Neuronal stem cell (in vitro differentiated cells): ENCODE measurements around the gene LRMDA.

Experiments
- DNase-seq: peaks from one replicate; pipeline ENCODE4 v3.0.0-alpha.2; 2013; ENCODE audit warnings: low spot score
- H2AFZ ChIP-seq: one replicate; pipeline ENCODE4 v1.6.1; 2013; ENCODE audit warnings: mild to moderate bottlenecking, low read length, inconsistent platforms
- H2AK5ac ChIP-seq: 2 replicates; pipeline ENCODE4 v1.6.1; 2013; ENCODE audit warnings: low read depth, mild to moderate bottlenecking, inconsistent platforms, low read length, moderate library complexity, mixed read lengths
- H2BK120ac ChIP-seq: 2 replicates; pipeline ENCODE4 v1.6.1; 2013; ENCODE audit warnings: low read depth, mild to moderate bottlenecking, inconsistent platforms, low read length, moderate library complexity, mixed read lengths
- H2BK12ac ChIP-seq: one replicate; pipeline ENCODE4 v1.6.1; 2013; ENCODE audit warnings: low read length, inconsistent platforms
- H2BK15ac ChIP-seq: 2 replicates; pipeline ENCODE4 v1.6.1; 2013; ENCODE audit warnings: mild to moderate bottlenecking, low read length, inconsistent platforms, mixed read lengths
- H2BK5ac ChIP-seq: one replicate; pipeline ENCODE4 v1.6.1; 2013; ENCODE audit warnings: inconsistent platforms, mild to moderate bottlenecking, low read length, moderate library complexity
- H3K14ac ChIP-seq: one replicate; pipeline ENCODE4 v1.6.1; 2013; ENCODE audit warnings: low read length, inconsistent platforms
- H3K18ac ChIP-seq: 2 replicates; pipeline ENCODE4 v1.6.1; 2013; ENCODE audit warnings: low read length, inconsistent platforms
- H3K23ac ChIP-seq: 2 replicates; pipeline ENCODE4 v1.6.1; 2013; ENCODE audit warnings: low read depth, mild to moderate bottlenecking, mixed read lengths, low read length, inconsistent platforms; ENCODE audit not compliant: poor library complexity
- H3K27ac ChIP-seq: replicated peaks from 3 replicates; pipeline ENCODE4 v1.5.1; 2013; ENCODE audit warnings: low read length, inconsistent platforms
- H3K27me3 ChIP-seq, 3 experiments: 2 replicates each; pipeline ENCODE4 v1.6.1; 2013; ENCODE audit warnings: low read length in 3 of 3, mild to moderate bottlenecking in 2 of 3, inconsistent platforms in 1 of 3, low read depth in 1 of 3, mixed read lengths in 1 of 3, moderate library complexity in 1 of 3; ENCODE audit not compliant: control insufficient read depth in 3 of 3, insufficient read depth in 3 of 3
- H3K36me3 ChIP-seq, 2 donors: replicated peaks in 1 of 2; 2 replicates each; pipeline ENCODE4 v1.6.1; 2013; ENCODE audit warnings: low read length in 2 of 2; ENCODE audit not compliant: control insufficient read depth in 2 of 2, insufficient read depth in 2 of 2
- H3K4ac ChIP-seq: 2 replicates; pipeline ENCODE4 v1.6.1; 2013; ENCODE audit warnings: inconsistent platforms, mild to moderate bottlenecking, low read length, moderate library complexity
- H3K4me1 ChIP-seq, 2 donors: 1 replicate in 1 of 2; 2 replicates in 1 of 2; pipeline ENCODE4 v1.6.1; 2013; ENCODE audit warnings: low read length in 2 of 2, low read depth in 1 of 2; ENCODE audit not compliant: control insufficient read depth in 2 of 2, insufficient read depth in 1 of 2
- H3K4me2 ChIP-seq: one replicate; pipeline ENCODE4 v1.6.1; 2013; ENCODE audit warnings: mild to moderate bottlenecking, low read length, inconsistent platforms; ENCODE audit not compliant: insufficient read depth, poor library complexity, severe bottlenecking
- H3K4me3 ChIP-seq, 2 donors: 2 replicates each; pipeline ENCODE4 v1.5.1; 2013; ENCODE audit warnings: low read length in 2 of 2, mild to moderate bottlenecking in 2 of 2, inconsistent platforms in 1 of 2, moderate library complexity in 1 of 2
- H3K79me1 ChIP-seq: one replicate; pipeline ENCODE4 v1.6.1; 2013; ENCODE audit warnings: low read depth, mild to moderate bottlenecking, inconsistent platforms, low read length, moderate library complexity
- H3K9ac ChIP-seq: one replicate; pipeline ENCODE4 v1.6.1; 2013; ENCODE audit warnings: mild to moderate bottlenecking, low read depth, low read length, inconsistent platforms; ENCODE audit not compliant: poor library complexity
- H3K9me3 ChIP-seq, 2 donors: replicated peaks in 1 of 2; 2 replicates each; pipeline versions ENCODE3 to v1.6.1; 2013; ENCODE audit warnings: low read length in 2 of 2, mild to moderate bottlenecking in 2 of 2, inconsistent platforms in 1 of 2, low read depth in 1 of 2, mixed read lengths in 1 of 2, moderate library complexity in 1 of 2; ENCODE audit not compliant: control insufficient read depth in 2 of 2, insufficient read depth in 1 of 2
- H4K8ac ChIP-seq: one replicate; pipeline ENCODE4 v1.6.1; 2013; ENCODE audit warnings: low read depth, mild to moderate bottlenecking, inconsistent platforms, low read length, moderate library complexity
- H4K91ac ChIP-seq: one replicate; pipeline ENCODE4 v1.6.1; 2013; ENCODE audit warnings: low read length, low read depth, mild to moderate bottlenecking, inconsistent platforms; ENCODE audit not compliant: poor library complexity
- WGBS, 2 donors: extraction: QIAGEN DNeasy Blood & Tissue Kit; methylation state at CpG; one replicate each; pipeline ENCODE4 v1.1.7; 2013; ENCODE audit warnings: missing lambda C conversion rate in 2 of 2, mixed read lengths in 1 of 2; ENCODE audit not compliant: insufficient read length in 2 of 2, insufficient replicate concordance in 1 of 2; ENCODE audit errors: extremely low coverage in 2 of 2; 5-methylcytosine and 5-hydroxymethylcytosine counted together

The LRMDA gene

GRCh38 chr10:75569506-75569905 is 138.1 kb downstream of the LRMDA start:
- no peak overlapping the region for H2AK5ac ChIP-seq
- H3K23ac ChIP-seq = no peak overlapping the region
- H4K8ac ChIP-seq = no peak overlapping the region
- no peak overlapping the region for H2BK12ac ChIP-seq
- H4K91ac ChIP-seq = no peak overlapping the region
- H3K4me1 ChIP-seq = no peaks in the 10 kb centered on the region
- no peak overlapping the region for H3K4me3 ChIP-seq
- H2BK15ac ChIP-seq = no peak overlapping the region
- H3K14ac ChIP-seq = no peak overlapping the region
- no peak overlapping the region for H2BK5ac ChIP-seq
- H3K9ac ChIP-seq = no peak overlapping the region
- no peaks in the 10 kb centered on the region for H3K79me1 ChIP-seq
- H3K4me2 ChIP-seq = no peak overlapping the region
- peaks cover 0 to 4% (median 0%) of the 10 kb centered on the region in 3 experiments for H3K27me3 ChIP-seq
- H3K18ac ChIP-seq = no peak overlapping the region
- no peak overlapping the region for H3K4ac ChIP-seq
- no peak overlapping the region for H2AFZ ChIP-seq
- no CpG with 5 or more reads among the region's 1 CpG for WGBS, 2 donors
- H3K27ac ChIP-seq = no peak overlapping the region
- H2BK120ac ChIP-seq = no peak overlapping the region
- no peaks in the 10 kb centered on the region for H3K36me3 ChIP-seq
- peaks cover 10 to 16% of the 10 kb centered on the region in 2 donors for H3K9me3 ChIP-seq
- no peak for DNase-seq

GRCh38 chr10:75572478-75572877 is 141.1 kb downstream of the LRMDA start:
- H3K4me2 ChIP-seq = no peak overlapping the region
- H3K27me3 ChIP-seq = peaks cover 0 to 4% (median 0%) of the 10 kb centered on the region in 3 experiments
- no peak overlapping the region for H3K27ac ChIP-seq
- H2BK15ac ChIP-seq = no peak overlapping the region
- H2AFZ ChIP-seq = no peak overlapping the region
- H3K9ac ChIP-seq = no peak overlapping the region
- peaks cover 3 to 9% of the 10 kb centered on the region in 2 donors for H3K9me3 ChIP-seq
- no peak overlapping the region for H4K91ac ChIP-seq
- H3K79me1 ChIP-seq = no peaks in the 10 kb centered on the region
- H2AK5ac ChIP-seq = no peak overlapping the region
- H3K23ac ChIP-seq = no peak overlapping the region
- no peak for DNase-seq
- no peak overlapping the region for H3K4ac ChIP-seq
- peaks cover 0 to 1% of the 10 kb centered on the region in 2 donors for H3K4me1 ChIP-seq
- no peak overlapping the region for H3K18ac ChIP-seq
- no peaks in the 10 kb centered on the region for H3K36me3 ChIP-seq
- no peak overlapping the region for H3K14ac ChIP-seq
- WGBS, 2 donors = no CpG with 5 or more reads among the region's 2 CpGs
- H2BK120ac ChIP-seq = no peak overlapping the region
- H2BK12ac ChIP-seq = no peak overlapping the region
- H4K8ac ChIP-seq = no peak overlapping the region
- H3K4me3 ChIP-seq = no peak overlapping the region
- H2BK5ac ChIP-seq = no peak overlapping the region

- H3K23ac ChIP-seq = no peak overlapping the region
- no peak overlapping the region for H3K18ac ChIP-seq
- no peak overlapping the region for H2BK12ac ChIP-seq
- no peaks in the 10 kb centered on the region for H3K79me1 ChIP-seq
- no CpG with 5 or more reads among the region's 4 CpGs for WGBS, 2 donors
- no peak overlapping the region for H2AFZ ChIP-seq
- H3K4me1 ChIP-seq = peaks cover 0 to 1% of the 10 kb centered on the region in 2 donors
- H4K8ac ChIP-seq = no peak overlapping the region
- H3K36me3 ChIP-seq = no peaks in the 10 kb centered on the region
- H2BK120ac ChIP-seq = no peak overlapping the region
- no peak for DNase-seq
- H3K4me2 ChIP-seq = no peak overlapping the region
- H2BK15ac ChIP-seq = no peak overlapping the region
- H3K14ac ChIP-seq = no peak overlapping the region
- H2BK5ac ChIP-seq = no peak overlapping the region
- no peak overlapping the region for H2AK5ac ChIP-seq
- H3K9ac ChIP-seq = no peak overlapping the region
- H3K27me3 ChIP-seq = no peaks in the 10 kb centered on the region
- H3K9me3 ChIP-seq = peaks cover 3 to 9% of the 10 kb centered on the region in 2 donors
- no peak overlapping the region for H3K4ac ChIP-seq
- no peak overlapping the region for H3K27ac ChIP-seq
- H3K4me3 ChIP-seq = no peak overlapping the region
- H4K91ac ChIP-seq = no peak overlapping the region
Observed at GRCh38 chr10:75575940-75576339, 144.5 kb downstream of the LRMDA start.

GRCh38 chr10:75582102-75582501 is 150.7 kb downstream of the LRMDA start:
- no peak overlapping the region for H2BK12ac ChIP-seq
- no peak overlapping the region for H3K4me2 ChIP-seq
- no peak overlapping the region for H2BK5ac ChIP-seq
- no peak overlapping the region for H3K23ac ChIP-seq
- H3K36me3 ChIP-seq = no peaks in the 10 kb centered on the region
- H3K4me1 ChIP-seq = no peaks in the 10 kb centered on the region
- no peak overlapping the region for H2AFZ ChIP-seq
- no peak overlapping the region for H2BK15ac ChIP-seq
- no peak for DNase-seq
- no CpG with 5 or more reads among the region's 1 CpG for WGBS, 2 donors
- H3K27ac ChIP-seq = no peak overlapping the region
- H4K8ac ChIP-seq = no peak overlapping the region
- H2BK120ac ChIP-seq = no peak overlapping the region
- H3K14ac ChIP-seq = no peak overlapping the region
- H3K18ac ChIP-seq = no peak overlapping the region
- no peaks in the 10 kb centered on the region for H3K79me1 ChIP-seq
- H2AK5ac ChIP-seq = no peak overlapping the region
- H3K4ac ChIP-seq = no peak overlapping the region
- no peak overlapping the region for H4K91ac ChIP-seq
- H3K27me3 ChIP-seq = no peaks in the 10 kb centered on the region
- H3K4me3 ChIP-seq = no peak overlapping the region
- no peak overlapping the region for H3K9ac ChIP-seq
- peaks cover 6 to 9% of the 10 kb centered on the region in 2 donors for H3K9me3 ChIP-seq
